GM12801 (cell line): ENCODE measurements around the gene DYRK1A.

Experiments
- CTCF ChIP-seq: IDR thresholded peaks from one replicate; pipeline ENCODE4 v1.5.1; 2011; ENCODE audit warnings: control low read depth; ENCODE audit not compliant: insufficient read length; ENCODE audit errors: extremely low read depth

DYRK1A gene

GRCh38 chr21:37496972-37497371 lies 130.4 kb downstream of the DYRK1A start:
- no peak for TF ChIP-seq CTCF

- TF ChIP-seq CTCF, result no peak
Measured at GRCh38 chr21:37498664-37499063, 132.1 kb downstream of the DYRK1A start.

GRCh38 chr21:37502947-37503346 lies 136.4 kb downstream of the DYRK1A start:
- no peak for TF ChIP-seq CTCF

GRCh38 chr21:37503848-37504467 lies 137.4 kb downstream of the DYRK1A start:
- no peak for TF ChIP-seq CTCF

GRCh38 chr21:37505963-37506362 lies 139.4 kb downstream of the DYRK1A start:
- no peak for TF ChIP-seq CTCF

- TF ChIP-seq CTCF, result no peak
Measured at GRCh38 chr21:37507716-37508115, 141.1 kb downstream of the DYRK1A start.

GRCh38 chr21:37508341-37508740 lies 141.8 kb downstream of the DYRK1A start:
- no peak for TF ChIP-seq CTCF
